Activated CD8-positive, alpha-beta memory T cell treated with anti-CD3 and anti-CD28 coated beads, Interleukin-2, amount 50 U/mL, for 1 hour (primary cell): ENCODE results near the gene APLN.
A peak's percentile ranks its signal among the peaks of the same experiment; 100 is the strongest.

Experiments used
- DNase-seq: peaks from one replicate; pipeline ENCODE4 v3.0.0-alpha.2; 2020; ENCODE audit errors: extremely low read depth

Gene APLN

DNA sequence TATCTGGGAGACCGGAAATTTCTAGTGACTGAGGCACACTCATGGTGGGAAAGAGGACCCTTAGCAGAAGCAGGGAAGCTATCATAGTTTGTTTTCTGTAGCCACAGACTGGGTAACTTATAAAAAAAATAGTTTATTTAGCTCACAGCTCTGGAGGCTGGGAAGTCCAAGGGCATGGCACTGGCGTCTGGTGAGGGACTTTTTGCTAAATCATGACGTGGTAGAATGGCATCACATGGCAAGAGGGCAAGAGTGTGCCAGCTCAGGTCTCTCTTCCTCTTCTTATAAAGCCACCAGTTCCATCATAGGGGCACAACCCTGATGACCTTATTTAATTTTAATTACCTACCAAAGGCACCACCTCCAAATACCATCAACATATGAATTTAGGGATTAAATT lies 13.3 kb downstream of the APLN start:
- DNase-seq, result no peak

DNA sequence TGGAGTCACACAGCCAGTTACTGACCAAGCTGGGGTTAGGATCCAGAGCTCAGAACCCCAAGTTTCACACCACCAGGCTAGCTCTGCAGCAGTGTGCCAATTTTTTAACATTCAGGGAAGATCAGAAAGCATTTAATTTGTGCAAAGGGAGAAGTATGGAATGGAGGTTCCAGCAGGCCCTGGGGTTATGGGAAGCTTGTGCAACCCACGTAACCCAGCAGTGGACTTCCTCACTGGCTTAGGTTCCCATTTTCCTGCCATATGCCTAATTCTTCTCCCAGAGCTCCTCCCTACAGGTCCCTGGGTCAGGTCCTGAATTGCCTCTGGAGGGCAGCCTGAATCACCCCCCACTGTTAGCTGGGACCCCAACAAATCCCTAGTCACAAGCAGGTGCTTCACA lies 14.0 kb downstream of the APLN start:
- DNase-seq, result no peak

DNA sequence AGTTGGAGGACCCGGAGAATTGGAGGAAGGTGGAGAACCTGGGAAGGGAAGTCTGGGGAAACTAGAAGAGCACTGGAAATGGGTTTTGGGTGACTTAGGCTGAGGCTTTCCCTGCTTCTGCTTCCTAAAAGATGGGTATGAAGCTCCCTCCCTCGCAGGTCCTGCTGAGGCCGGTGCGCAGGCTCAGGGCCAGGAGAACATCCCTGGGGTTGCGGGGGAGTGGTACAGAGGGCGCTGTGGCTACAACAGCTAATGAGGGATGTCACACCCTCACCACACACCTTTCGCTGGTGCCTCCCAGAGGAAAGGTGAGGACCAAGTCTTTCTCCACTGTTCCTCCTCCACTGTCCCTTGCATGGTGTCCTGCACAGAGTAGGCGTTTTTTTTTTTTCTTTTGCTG lies 15.8 kb downstream of the APLN start:
- no peak for DNase-seq

DNA sequence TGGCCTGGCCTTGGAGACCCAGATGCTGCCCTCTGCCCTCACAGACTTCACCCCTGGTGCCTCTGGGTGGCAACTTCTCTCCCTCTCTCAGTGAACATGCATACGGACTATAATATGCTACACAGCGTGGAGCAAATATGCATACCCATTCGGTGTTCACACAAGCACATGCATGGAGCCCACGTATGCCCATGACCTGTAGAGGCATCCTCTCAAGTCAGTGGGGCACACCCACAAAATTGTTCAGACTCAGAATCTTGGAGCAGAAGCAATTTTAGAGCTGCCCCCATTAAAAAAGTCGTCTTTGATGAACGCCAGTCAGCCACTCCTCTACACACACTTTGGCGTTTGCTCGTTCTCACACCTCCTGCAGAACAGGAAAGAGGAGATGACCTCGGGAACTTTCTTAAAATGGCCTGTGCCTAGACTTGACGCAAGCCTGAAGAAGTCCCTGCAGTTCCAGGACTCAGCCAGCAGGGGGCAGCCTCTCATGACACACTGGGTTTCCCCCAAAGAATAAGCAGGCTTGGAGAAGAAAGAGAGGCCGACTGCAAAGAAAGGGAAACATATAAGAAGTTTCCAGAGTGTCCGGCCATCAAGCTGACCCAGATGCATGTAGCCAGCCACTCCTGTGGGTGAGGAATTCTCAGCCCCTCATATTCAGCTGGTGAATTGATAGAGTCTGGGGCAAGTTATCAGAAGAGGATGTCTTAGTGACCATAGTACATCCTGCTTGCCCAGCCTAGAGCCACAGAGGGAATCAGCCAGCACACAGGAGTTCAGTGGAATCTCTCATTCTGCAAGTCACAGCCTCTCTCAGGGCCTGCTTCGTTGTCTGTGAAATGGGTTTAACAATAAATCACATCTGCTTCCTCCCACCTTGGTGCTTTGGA lies 17.3 kb downstream of the APLN start:
- peak; percentile 23 for DNase-seq

DNA sequence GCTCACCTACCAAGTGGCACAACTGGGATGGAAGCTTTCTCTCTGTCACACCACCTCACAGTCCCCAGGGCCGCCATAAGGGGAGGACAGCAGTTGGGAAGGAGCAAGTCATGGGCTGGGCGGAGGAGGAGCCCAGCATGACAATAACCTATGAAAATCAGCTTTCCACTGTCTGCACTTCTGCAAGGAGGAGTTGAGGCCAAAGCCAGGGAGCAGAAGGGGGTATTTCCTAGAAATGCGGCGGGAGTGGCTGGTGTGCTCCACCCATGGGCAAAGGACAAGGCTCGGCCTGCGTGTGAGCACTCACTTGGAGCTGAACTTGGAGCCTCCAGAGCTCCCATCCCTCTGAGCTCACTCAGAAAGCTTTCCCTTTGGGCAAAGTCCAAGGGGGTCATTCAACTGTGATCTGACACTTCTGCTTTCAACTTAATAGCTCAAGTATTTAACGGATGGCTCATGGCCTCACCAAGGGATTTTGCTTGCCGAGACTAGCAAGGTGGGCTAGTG lies 18.5 kb downstream of the APLN start:
- no peak for DNase-seq

DNA sequence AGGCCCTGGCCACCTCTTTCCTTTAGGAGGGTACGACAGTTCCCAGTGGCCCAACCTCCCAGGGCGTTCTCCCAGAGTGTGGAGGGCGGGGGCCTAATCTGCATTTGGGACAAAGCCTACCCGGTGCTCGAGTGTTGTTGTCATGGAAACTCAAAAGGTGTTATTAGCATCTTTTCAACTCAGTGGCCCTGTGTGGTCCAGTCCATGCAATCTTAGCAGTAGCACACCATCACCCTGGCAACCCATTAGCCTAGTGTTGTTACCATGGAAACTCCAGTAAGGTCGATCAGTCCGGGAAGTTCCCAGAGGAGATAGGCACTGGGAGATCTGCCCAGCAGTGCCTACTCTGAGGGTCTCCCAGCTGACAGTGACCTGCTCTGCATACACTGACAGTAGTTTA lies 20.2 kb downstream of the APLN start:
- DNase-seq, result no peak

DNA sequence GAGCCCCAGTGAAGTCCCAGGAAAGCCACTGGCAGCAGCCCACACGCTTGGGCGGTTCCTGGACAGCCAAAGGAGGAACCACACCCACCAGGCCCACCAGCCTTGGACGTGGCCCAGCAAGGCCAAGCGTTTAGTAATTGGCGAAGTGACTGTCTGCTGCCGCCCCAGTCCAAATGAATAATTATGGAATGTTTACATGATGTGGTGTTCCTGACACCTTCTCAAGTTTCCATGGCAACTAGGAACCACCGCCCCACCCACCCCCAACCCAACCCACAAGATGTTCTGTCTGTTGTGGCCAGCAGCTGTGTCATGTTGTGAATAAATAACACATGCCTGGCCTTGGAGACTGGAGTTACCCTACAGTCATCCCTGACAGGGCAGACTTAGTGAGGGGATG lies 22.3 kb downstream of the APLN start:
- DNase-seq, result no peak

DNA sequence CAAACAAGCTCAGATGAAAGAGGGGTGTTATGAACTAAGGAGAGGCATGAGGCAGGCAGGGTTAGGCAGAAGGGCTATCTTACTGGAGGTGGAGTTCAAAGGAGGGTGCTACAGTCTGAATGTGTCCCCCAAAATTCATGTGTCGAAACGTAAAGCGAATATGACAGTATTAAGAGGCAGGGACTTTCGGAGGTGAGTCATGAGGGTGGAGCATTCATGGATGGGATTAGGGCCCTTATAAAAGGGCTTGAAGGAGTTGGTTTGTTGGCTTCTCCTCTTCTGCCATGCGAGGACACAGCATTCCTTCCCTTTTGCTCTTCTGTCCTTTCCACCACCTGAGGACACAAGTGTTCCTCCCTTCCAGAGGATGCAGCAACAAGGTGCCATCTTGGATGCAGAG lies 22.9 kb downstream of the APLN start:
- no peak for DNase-seq

DNA sequence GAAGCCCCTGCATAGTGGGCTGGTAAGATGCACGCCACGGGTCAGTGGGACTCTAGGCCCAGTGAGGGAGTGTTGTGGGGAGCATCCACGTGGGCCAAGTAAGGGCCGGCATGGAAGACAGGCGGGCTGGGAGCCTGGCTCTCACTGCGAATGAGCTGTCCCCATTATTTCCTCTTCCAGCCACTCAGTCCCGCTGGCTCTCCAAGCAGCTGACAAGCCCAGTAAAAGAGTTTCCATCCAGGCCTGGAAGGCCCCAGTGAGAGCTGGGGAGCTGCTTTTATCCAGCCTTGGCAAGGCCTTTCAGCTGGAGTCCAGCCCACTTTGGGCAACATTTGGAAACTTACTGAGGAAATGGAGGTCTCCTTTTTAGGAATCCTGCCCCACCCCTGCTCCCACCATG lies 24.9 kb downstream of the APLN start:
- DNase-seq, result no peak

DNA sequence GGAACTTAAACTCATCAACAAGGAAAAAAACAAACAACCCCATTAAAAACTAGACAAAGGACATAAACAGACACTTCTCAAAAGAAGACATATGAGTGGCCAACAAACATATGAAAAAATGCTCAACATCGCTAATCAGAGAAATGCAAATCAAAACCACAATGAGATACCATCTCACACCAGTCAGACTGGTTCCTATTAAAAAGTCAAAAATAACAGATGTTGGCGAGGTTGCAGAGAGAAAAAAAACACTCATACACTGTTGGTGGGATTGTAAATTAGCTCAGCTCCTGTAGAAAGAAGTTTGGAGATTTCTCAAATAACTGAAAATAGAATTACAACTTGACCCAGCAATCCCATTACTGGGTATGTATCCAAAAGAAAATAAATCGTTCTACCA lies 28.7 kb downstream of the APLN start:
- no peak for DNase-seq

DNA sequence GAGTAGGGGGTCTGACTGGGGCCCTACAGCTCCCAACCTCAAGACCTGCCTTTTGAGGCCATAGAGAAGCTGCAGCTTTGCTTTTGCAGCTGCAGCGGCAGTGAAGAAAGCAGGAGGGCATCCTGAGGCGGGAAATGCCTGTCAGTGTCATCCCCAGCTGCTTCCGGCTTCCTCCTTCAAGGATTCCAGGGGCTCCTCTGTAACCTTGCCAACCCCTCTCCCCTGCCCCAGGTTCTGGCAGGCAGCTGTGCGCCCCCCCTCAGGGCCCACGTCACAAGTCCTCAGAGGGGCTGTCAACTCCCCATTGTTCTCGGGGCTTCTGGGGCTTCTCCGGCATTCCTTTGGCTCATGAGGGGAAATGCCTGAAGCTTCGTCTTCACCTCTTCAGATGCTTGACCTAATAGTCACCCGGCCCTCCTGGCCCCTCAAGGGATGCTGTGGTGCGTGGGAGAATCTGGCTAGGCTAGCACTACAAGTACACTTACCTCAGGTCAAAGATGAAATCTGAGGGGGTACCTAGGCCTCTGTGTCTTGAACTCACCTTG lies 31.9 kb downstream of the APLN start:
- no peak for DNase-seq

DNA sequence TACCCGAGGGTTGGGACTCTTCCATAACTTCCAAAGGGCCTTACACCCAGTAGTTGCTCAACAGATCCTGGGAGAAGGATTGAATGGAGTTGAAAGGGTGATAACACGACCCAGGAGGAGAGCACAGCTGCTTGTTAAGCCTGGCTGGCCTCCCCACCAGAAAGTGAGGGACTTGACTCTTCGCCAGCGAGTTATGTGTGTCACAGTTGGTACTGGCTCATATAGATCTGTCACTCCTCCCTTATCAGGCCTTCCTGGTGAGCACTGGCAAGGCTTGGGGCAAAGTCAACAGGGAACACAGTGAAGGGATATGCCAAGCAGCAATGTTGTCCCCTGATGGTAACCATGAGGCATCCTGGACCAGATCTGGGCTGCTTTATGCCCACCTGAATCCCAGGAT lies 35.8 kb downstream of the APLN start:
- no peak for DNase-seq

DNA sequence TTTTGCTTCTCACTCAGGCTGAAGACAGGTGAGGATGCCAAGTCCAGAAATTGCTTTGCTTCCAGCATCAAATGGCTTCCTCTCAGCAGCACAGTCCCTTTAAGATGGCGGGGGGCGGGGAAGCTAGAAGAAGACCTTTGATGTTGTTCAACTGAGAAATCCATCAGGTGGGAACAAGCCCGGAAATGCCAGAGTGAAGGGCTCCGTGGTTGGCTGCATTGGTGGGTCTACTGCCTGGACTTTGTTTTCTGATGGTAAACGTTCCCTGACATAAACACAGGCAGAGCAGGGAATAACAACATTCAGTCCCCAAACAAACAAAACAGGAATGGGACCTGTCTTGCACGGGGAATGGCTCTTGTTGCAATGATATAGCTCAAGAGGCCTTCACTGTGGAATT lies 37.3 kb downstream of the APLN start:
- DNase-seq, result no peak

DNA sequence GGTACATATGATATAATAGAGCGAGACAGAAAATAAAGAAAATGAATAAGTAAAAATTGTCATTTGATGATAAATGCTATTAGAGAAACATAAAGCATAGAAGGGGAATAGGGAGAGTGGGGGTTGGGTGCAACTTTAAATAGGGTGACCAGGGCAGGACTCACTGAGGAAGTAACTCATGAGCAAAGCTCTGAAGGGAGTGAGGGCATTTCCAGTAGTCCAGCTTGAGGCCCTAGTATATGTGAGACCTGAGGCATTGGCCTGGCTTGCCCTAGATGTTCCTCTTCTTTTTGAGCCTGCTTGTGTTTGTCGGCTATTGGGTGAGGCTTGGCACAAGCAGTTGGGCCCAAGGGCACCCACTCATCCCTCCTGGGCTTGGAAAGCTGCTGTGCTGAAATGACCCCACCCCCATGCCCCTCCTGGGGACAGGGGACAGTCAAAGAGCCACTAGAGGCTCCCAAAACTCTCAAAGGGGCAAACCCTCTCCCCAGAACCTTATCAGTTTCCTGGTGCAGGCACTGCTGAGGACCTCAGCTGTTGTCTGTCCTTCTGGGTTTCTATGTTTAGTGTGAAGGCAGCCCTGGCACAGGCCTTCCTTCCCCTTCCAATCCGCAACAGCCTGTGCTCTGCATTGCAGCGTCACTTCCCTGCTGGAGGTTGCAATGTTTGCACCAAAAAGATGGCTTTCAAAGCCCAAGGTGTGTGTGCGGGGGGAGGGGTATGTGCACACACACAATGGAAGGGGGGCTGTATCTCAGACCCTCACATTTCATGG lies 40.1 kb downstream of the APLN start:
- DNase-seq, result no peak

DNA sequence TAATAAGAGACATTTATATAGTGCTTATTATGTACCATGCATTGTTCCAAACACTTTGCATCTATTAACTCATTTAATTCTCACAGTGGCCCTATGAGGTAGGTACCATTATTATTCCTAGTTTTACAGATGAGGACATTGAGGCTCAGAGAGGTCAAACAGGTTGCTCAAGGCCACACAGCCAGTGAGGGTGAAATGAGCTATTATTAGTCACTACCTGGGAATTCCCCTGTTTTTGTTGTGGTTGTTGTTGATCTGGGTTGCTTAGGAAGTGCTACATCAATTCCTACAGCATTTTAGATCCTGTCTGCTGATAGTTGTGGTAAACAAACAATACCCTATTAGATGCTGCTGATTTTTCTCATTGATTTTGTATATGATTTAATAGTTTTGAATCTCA lies 41.2 kb downstream of the APLN start:
- no peak for DNase-seq

DNA sequence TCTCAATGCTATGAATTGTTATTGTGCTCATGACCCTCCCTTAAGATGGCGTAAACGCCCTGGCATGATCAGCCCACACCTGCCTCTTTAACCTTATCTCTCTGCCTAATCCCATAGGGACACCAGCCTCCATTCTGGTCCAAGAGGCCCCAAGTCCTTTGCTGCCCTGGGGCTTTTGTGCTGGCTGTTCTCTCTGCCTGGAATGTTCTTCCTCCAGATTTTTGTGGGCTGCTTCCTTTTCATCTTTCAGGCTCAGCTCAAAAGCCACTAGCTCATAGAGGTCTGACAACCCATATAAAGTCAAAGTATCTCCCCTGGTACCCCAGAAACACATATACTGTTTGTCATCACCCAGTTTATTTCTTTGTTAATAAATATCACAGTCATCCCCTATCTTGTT lies 42.4 kb downstream of the APLN start:
- no peak for DNase-seq

DNA sequence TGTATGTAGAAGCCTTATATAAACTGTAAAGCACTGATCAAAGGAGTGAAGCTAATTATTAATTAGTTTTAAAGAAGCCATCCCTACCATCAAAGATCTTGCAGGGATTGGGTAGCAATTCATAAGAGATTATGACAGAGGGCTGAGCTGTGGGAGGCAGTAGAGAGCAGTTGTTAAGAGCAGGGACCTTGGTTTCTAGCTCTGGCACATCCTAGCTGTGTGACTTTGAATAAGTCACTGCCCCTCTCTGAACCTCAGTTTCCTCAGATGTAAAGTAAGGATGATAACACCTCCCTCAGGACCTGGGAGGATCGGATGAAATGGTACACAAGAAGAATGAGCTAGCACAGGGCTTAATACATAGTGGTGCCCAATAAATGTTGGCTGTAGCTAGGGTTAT lies 45.4 kb downstream of the APLN start:
- DNase-seq, result no peak

DNA sequence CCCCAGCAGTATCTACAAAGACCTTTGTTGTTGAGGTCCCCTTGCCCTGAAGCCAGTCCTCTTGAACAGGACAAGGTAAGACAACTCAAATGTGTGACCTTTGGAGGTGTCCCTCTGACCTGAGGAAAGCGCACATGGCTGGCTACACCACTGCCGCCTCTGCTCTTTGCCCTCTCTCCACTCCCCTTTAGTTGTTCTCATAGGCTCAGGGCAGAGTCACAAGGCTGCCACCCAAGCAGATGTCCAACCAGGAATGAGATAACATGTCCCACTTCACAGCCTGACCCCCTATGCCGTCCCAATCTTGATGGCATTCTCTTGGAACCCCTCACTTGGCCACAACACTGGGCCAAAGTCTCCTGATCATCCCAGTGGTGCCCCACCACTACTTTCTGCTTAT lies 46.3 kb downstream of the APLN start:
- no peak for DNase-seq

DNA sequence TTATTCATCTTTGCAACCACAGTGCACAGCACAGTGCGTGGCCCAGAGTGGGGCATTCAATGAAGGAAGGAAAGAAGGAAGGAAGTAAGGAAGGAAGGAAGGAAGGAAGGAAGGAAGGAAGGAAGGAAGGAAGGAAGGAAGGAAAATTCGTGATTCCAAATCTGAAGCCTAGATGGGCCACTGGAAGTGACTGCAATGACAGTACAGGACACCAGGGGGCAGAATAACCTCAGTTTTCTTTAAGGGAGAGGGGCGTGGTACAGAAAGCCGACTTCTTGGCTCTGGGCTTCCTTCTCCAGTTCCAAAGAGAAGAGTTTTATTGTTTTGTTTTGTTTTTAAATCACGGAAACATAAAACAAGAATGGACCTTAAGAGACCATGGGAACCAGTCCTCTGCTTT lies 47.8 kb downstream of the APLN start:
- no peak for DNase-seq

DNA sequence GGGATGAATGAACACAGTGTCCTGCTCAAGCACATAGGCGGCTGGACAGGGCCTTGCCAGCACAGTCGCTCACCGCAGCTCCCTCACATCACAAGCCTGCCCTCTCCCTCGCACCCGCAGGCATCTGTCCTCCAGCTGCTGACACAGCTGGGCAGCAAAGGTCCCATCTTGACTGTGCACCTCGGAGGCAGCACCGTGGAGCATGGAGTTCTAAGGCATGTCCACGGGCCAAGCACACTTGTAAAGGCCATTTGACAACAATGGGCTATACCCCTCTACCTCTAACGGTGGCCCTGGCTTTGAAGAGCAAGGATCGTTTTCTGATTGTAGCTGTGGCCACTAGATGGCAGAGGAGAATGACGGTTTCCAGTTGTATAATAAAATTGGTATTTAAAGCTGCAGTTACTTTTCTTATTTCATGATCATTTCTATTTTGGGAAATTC lies 53.8 kb downstream of the APLN start:
- DNase-seq, result no peak

DNA sequence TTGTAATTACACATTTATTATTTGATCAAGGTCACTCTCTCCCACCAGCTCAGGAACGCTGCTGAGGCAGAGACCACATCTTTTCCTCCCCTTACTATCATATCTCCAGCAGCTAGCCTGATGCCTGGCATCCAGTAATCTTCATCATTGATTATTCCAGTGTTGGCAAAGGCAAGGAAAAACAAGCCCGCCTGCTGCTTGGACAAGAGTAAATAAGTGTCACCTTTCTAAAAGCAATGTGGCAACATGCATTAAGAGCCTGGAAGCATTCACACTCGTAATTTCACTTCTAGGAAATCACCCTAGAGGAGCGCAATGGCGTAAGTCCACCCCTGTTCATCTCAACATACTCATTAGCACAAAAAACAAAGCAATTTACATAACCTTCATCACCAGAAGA lies 54.8 kb downstream of the APLN start:
- no peak for DNase-seq

DNA sequence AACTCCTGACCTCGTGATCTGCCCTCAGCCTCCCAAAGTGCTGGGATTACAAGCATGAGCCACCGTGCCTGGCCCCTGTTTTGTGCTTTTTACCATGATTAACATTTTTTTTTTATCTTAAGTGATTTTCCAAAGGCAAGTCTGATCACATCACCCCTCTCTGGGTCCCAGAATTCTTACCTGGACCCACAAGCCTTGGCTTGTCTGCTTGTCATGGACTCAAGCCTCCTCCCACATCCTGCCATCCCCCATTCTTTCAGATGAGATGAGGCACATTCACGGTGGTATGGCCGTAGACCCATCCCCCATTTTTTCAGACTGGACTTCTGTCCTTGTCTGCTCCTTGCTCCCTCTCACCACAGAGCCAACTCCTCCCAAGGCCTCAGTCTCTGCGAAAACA lies 55.3 kb downstream of the APLN start:
- no peak for DNase-seq

DNA sequence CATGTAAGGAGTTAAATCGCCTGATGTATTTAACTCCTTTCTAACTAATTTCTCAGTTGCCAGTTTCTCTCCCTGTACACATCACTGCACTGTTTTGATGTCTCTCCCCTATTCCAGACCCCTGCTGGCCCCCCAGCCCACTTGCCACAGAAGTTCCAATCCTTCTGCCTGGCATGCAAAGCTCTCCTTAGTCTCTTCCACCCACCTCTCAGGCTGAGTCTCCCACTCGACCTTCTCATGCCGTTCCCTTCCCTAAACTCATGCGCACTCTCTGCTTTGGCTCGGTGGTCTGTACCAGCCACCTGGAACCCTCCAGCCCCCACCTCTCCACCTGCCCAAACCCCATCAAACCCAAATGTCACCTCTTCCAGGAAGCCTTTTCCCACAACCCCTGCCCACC lies 56.9 kb downstream of the APLN start:
- no peak for DNase-seq
